ENCODE results near the gene STON1. TPM values are rescaled to one million over a fixed set of nuclear protein-coding genes. Genes with fewer than 3 reads are reported as not detected.

The STON1 gene
- total RNA-seq, 2 donors from 2014 or later: 15.0 to 19.5 TPM

GRCh38 chr2:48510329-48510728, 19.6 kb upstream of the STON1 start:
- H3K36me3 ChIP-seq (ENCODE audit: control insufficient read depth, insufficient read depth, low read length): peaks cover 75% of the 10 kb centered on the region
- no peaks in the 10 kb centered on the region for H3K27me3 ChIP-seq (ENCODE audit: control insufficient read depth, insufficient read depth, low read length, poor library complexity, severe bottlenecking)
- no peak overlapping the region for H3K4me3 ChIP-seq (ENCODE audit: low read length)
- Mint-ChIP-seq H3K9me3 (no peaks in the 10 kb centered on the region), H3K4me1 (peaks cover 33% of the 10 kb centered on the region), H3K4me3 (no peak overlapping the region), H3K27me3 (ENCODE audit: insufficient read depth) (no peaks in the 10 kb centered on the region), H3K27ac (peak overlapping the region; percentile 62), H3K36me3 (ENCODE audit: low read depth) (peaks cover 64% of the 10 kb centered on the region)
- H3K4me1 ChIP-seq (ENCODE audit: control insufficient read depth, insufficient read depth, low read length): peaks cover 8% of the 10 kb centered on the region
- no peak overlapping the region for H3K9ac ChIP-seq (ENCODE audit: extremely low read depth, low read length, poor library complexity, severe bottlenecking)
- DNase-seq: no peak
- no peaks in the 10 kb centered on the region for H3K9me3 ChIP-seq (ENCODE audit: control insufficient read depth, low read length)
- H3K27ac ChIP-seq (ENCODE audit: low read depth, low read length): no peak overlapping the region
- TF ChIP-seq, protein P1, sequence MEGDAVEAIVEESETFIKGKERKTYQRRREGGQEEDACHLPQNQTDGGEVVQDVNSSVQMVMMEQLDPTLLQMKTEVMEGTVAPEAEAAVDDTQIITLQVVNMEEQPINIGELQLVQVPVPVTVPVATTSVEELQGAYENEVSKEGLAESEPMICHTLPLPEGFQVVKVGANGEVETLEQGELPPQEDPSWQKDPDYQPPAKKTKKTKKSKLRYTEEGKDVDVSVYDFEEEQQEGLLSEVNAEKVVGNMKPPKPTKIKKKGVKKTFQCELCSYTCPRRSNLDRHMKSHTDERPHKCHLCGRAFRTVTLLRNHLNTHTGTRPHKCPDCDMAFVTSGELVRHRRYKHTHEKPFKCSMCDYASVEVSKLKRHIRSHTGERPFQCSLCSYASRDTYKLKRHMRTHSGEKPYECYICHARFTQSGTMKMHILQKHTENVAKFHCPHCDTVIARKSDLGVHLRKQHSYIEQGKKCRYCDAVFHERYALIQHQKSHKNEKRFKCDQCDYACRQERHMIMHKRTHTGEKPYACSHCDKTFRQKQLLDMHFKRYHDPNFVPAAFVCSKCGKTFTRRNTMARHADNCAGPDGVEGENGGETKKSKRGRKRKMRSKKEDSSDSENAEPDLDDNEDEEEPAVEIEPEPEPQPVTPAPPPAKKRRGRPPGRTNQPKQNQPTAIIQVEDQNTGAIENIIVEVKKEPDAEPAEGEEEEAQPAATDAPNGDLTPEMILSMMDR (conservative IDR thresholded peaks at IDR 0.05): no peak
- WGBS, 2 experiments (ENCODE audit: insufficient coverage in 1 of 2, insufficient read length in 1 of 2): 91 to 94% methylated on average over 2 to 3 of the region's 3 CpGs

GRCh38 chr2:48511849-48512470, 18.0 kb upstream of the STON1 start:
- Mint-ChIP-seq H3K4me3 (no peak overlapping the region), H3K4me1 (peaks cover 30% of the 10 kb centered on the region), H3K27ac (no peak overlapping the region), H3K36me3 (ENCODE audit: low read depth) (peaks cover 71% of the 10 kb centered on the region), H3K27me3 (ENCODE audit: insufficient read depth) (no peaks in the 10 kb centered on the region), H3K9me3 (no peaks in the 10 kb centered on the region)
- Histone ChIP-seq H3K9ac (ENCODE audit: extremely low read depth, low read length, poor library complexity, severe bottlenecking) (no peak overlapping the region), H3K4me1 (ENCODE audit: control insufficient read depth, insufficient read depth, low read length) (peaks cover 8% of the 10 kb centered on the region), H3K27me3 (ENCODE audit: control insufficient read depth, insufficient read depth, low read length, poor library complexity, severe bottlenecking) (no peaks in the 10 kb centered on the region), H3K9me3 (ENCODE audit: control insufficient read depth, low read length) (no peaks in the 10 kb centered on the region), H3K36me3 (ENCODE audit: control insufficient read depth, insufficient read depth, low read length) (peaks cover 78% of the 10 kb centered on the region), H3K4me3 (ENCODE audit: low read length) (no peak overlapping the region), H3K27ac (ENCODE audit: low read depth, low read length) (no peak overlapping the region)
- TF ChIP-seq, protein P1 (conservative IDR thresholded peaks at IDR 0.05): no peak
- no peak for DNase-seq
- 91% methylated on average over 2 of the region's 3 CpGs; no CpG with 5 or more reads in 1 of the 2 experiments for WGBS, 2 experiments (ENCODE audit: insufficient coverage in 1 of 2, insufficient read length in 1 of 2)

DNA sequence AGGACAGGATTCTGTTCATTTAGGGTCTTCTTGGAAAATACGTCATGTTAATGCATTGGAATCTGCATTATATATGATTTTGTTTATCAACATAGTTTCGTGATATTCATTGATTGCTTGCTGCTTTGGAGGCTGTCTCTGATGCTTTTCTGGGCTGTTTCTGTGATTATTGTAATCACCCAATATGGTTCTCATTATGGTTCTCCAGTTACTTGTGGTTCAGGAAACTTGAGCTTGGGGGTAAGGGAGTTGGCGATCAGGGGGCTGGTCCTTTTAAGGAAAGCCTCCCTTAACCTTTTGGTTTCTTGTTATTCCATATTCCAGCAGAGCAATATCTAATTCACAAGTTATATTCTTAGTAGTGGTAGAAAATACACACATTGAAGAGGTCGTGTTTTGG, 17.4 kb upstream of the STON1 start:
- peaks cover 70% of the 10 kb centered on the region for H3K36me3 Mint-ChIP-seq (ENCODE audit: low read depth)

More for the DNA sequence above, 17.4 kb upstream of the STON1 start:
- Histone ChIP-seq H3K4me1 (ENCODE audit: control insufficient read depth, insufficient read depth, low read length) (peaks cover 8% of the 10 kb centered on the region), H3K9me3 (ENCODE audit: control insufficient read depth, low read length) (no peaks in the 10 kb centered on the region), H3K4me3 (ENCODE audit: low read length) (no peak overlapping the region), H3K9ac (ENCODE audit: extremely low read depth, low read length, poor library complexity, severe bottlenecking) (no peak overlapping the region), H3K27me3 (ENCODE audit: control insufficient read depth, insufficient read depth, low read length, poor library complexity, severe bottlenecking) (no peaks in the 10 kb centered on the region), H3K36me3 (ENCODE audit: control insufficient read depth, insufficient read depth, low read length) (peaks cover 72% of the 10 kb centered on the region), H3K27ac (ENCODE audit: low read depth, low read length) (no peak overlapping the region)
- Mint-ChIP-seq H3K27ac (no peak overlapping the region), H3K9me3 (no peaks in the 10 kb centered on the region), H3K4me1 (peaks cover 33% of the 10 kb centered on the region), H3K27me3 (ENCODE audit: insufficient read depth) (no peaks in the 10 kb centered on the region), H3K4me3 (no peak overlapping the region)
- TF ChIP-seq, protein P1 (conservative IDR thresholded peaks at IDR 0.05): no peak
- DNase-seq: no peak
- 93 to 94% methylated on average over 2 to 4 of the region's 4 CpGs for WGBS, 2 experiments (ENCODE audit: insufficient coverage in 1 of 2, insufficient read length in 1 of 2)
